CD14-positive monocyte (primary cell): ENCODE measurements around the gene CDCP2. TPM values are rescaled to one million over a fixed set of nuclear protein-coding genes. Genes with fewer than 3 reads are reported as not detected.

ENCODE experiments used
- DNase-seq, 3 donors: peaks; one replicate each; pipeline ENCODE4 v3.0.0-alpha.2; 2011 to 2022
- H2AFZ ChIP-seq: 2 replicates; pipeline ENCODE4 v1.6.0; 2012; ENCODE audit warnings: mild to moderate bottlenecking, low read depth, low read length, inconsistent platforms; ENCODE audit not compliant: insufficient read depth, poor library complexity, severe bottlenecking
- H3K27ac ChIP-seq, 2 donors: 1 replicate in 1 of 2; 2 replicates in 1 of 2; pipeline ENCODE4 v1.5.1; 2012 to 2013; ENCODE audit warnings: low read length in 2 of 2, control low read depth in 1 of 2, inconsistent platforms in 1 of 2, low read depth in 1 of 2, mild to moderate bottlenecking in 1 of 2
- H3K27me3 ChIP-seq, 2 donors: one replicate each; pipeline versions ENCODE4 v1.6.0 to v1.6.1; 2011 to 2013; ENCODE audit warnings: low read length in 2 of 2; ENCODE audit not compliant: control insufficient read depth in 2 of 2, insufficient read depth in 2 of 2
- H3K36me3 ChIP-seq, 2 donors: replicated peaks in 1 of 2; 1 replicate in 1 of 2; 2 replicates in 1 of 2; pipeline versions ENCODE4 v1.5.1 to v1.6.1; 2012 to 2013; ENCODE audit warnings: low read length in 2 of 2, control low read depth in 1 of 2, inconsistent platforms in 1 of 2, mild to moderate bottlenecking in 1 of 2; ENCODE audit not compliant: insufficient read depth in 2 of 2, control insufficient read depth in 1 of 2
- H3K4me1 ChIP-seq, 2 donors: 1 replicate in 1 of 2; 2 replicates in 1 of 2; pipeline versions ENCODE4 v1.5.1 to v1.6.1; 2012 to 2013; ENCODE audit warnings: low read length in 2 of 2, control low read depth in 1 of 2, inconsistent platforms in 1 of 2, mild to moderate bottlenecking in 1 of 2, moderate library complexity in 1 of 2; ENCODE audit not compliant: insufficient read depth in 2 of 2, control insufficient read depth in 1 of 2
- H3K4me2 ChIP-seq: replicated peaks from 2 replicates; pipeline ENCODE3; 2012; ENCODE audit warnings: low read length, moderate library complexity, mild to moderate bottlenecking; ENCODE audit not compliant: poor library complexity, severe bottlenecking; ENCODE audit errors: extremely low read depth
- H3K4me3 ChIP-seq, 3 experiments: fragments of 200-600 bp in 1 of 3; sonication (generic) in 1 of 3; replicated peaks in 1 of 3; 1 replicate in 2 of 3; 2 replicates in 1 of 3; pipeline ENCODE4 v1.5.1; 2011 to 2013; ENCODE audit warnings: low read length in 3 of 3, mild to moderate bottlenecking in 3 of 3, control low read depth in 2 of 3, low read depth in 2 of 3, inconsistent platforms in 1 of 3, moderate library complexity in 1 of 3
- H3K79me2 ChIP-seq: 2 replicates; pipeline ENCODE4 v1.6.0; 2012; ENCODE audit warnings: mild to moderate bottlenecking, control low read depth, inconsistent platforms, low read length, moderate library complexity; ENCODE audit not compliant: insufficient read depth
- H3K9ac ChIP-seq: 2 replicates; pipeline ENCODE4 v1.6.0; 2017; ENCODE audit warnings: low read length, mild to moderate bottlenecking; ENCODE audit not compliant: insufficient read depth, poor library complexity, severe bottlenecking
- H3K9me3 ChIP-seq, 2 donors: replicated peaks in 1 of 2; 1 replicate in 1 of 2; 2 replicates in 1 of 2; pipeline versions ENCODE4 v1.5.1 to v1.6.1; 2012 to 2013; ENCODE audit warnings: low read length in 2 of 2, control low read depth in 1 of 2; ENCODE audit not compliant: control insufficient read depth in 1 of 2, insufficient read depth in 1 of 2
- H4K20me1 ChIP-seq: 2 replicates; pipeline ENCODE4 v1.6.0; 2012; ENCODE audit warnings: mild to moderate bottlenecking, low read length, control low read depth, moderate library complexity; ENCODE audit not compliant: insufficient read depth
- H3K27ac Mint-ChIP-seq, 7 donors: one replicate each; pipeline ENCODE4 v1.8.0; 2020; ENCODE audit warnings: mild to moderate bottlenecking in 7 of 7, mixed read lengths in 7 of 7, moderate library complexity in 6 of 7, inconsistent platforms in 2 of 7
- H3K27me3 Mint-ChIP-seq, 3 donors: one replicate each; pipeline ENCODE4 v1.8.0; 2021 to 2022; ENCODE audit warnings: low read depth in 3 of 3, mild to moderate bottlenecking in 3 of 3, mixed read lengths in 3 of 3, moderate library complexity in 3 of 3, inconsistent platforms in 1 of 3
- H3K36me3 Mint-ChIP-seq, 2 donors: one replicate each; pipeline ENCODE4 v1.8.0; 2020; ENCODE audit warnings: mixed read lengths in 2 of 2, inconsistent platforms in 1 of 2, mild to moderate bottlenecking in 1 of 2
- H3K4me1 Mint-ChIP-seq: one replicate; pipeline ENCODE4 v1.8.0; 2020; ENCODE audit warnings: mild to moderate bottlenecking, mixed read lengths
- H3K4me3 Mint-ChIP-seq, 2 donors: one replicate each; pipeline ENCODE4 v1.8.0; 2020; ENCODE audit warnings: mild to moderate bottlenecking in 2 of 2, mixed read lengths in 2 of 2, moderate library complexity in 1 of 2
- H3K9me3 Mint-ChIP-seq, 7 donors: one replicate each; pipeline ENCODE4 v1.8.0; 2020 to 2022; ENCODE audit warnings: mixed read lengths in 7 of 7, mild to moderate bottlenecking in 6 of 7, moderate library complexity in 6 of 7, inconsistent platforms in 2 of 7
- WGBS: methylation state at CpG from one replicate; pipeline ENCODE4 v1.1.5; 2013; ENCODE audit warnings: missing lambda C conversion rate; ENCODE audit not compliant: insufficient coverage; 5-methylcytosine and 5-hydroxymethylcytosine counted together
- intact Hi-C, 2 donors: fragments of 100-400 bp; cut with micrococcal nuclease; formaldehyde crosslinking; loops; one replicate each; pipeline versions ENCODE4 v1.15.0 to v1.15.1; 2023
- polyA plus RNA-seq, 3 donors: library from polyadenylated mRNA; depleted of rRNA in 1 of 3; unstranded in 2 of 3; stranded (reverse) in 1 of 3; fragments of 300-500 nt in 2 of 3; fragments of >200 nt in 1 of 3; fragmentation: Illumina TruSeq in 2 of 3; gene quantifications; 1 replicate in 2 of 3; 2 replicates in 1 of 3; pipeline ENCODE4 v1.2.3, GENCODE V29; 2012 to 2021
- TF ChIP-seq, protein P1 (sequence below): fragments of 200-600 bp; IDR thresholded peaks from one replicate; pipeline ENCODE4 v1.8.0; 2022; ENCODE audit warnings: antibody characterized with exemption, mild to moderate bottlenecking

CDCP2 gene
- polyA plus RNA-seq, 3 donors: 0.09 TPM; not detected in 2

DNA sequence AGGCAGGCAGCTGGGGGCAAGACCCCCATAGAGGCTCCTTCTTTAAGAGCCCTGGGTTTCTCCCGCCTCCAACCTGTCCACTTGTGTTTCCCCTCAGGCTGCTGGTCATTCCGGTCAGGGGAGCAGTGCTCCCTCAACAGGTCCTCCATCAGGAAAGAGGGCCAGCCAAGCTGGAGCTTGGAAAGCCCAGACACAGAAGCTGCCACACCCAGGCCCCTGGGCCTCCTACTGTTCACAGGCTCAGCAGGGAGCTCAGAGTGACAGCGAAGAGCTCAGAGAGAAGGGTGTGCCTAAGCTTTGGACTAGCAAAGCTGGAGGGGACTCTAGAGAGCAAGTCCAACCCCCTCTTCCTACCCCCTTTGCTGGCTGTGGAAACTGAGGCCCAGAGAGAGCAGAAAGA, 10.3 kb upstream of the CDCP2 start:
- intact Hi-C loops: no loop called here
- H3K27me3 Mint-ChIP-seq: no peaks in the 10 kb centered on the region
- H3K4me3 ChIP-seq: no peak overlapping the region
- H3K4me1 Mint-ChIP-seq: no peaks in the 10 kb centered on the region
- H3K9ac ChIP-seq: no peak overlapping the region
- no peaks in the 10 kb centered on the region for H3K9me3 ChIP-seq
- peaks cover 0 to 1% (median 0%) of the 10 kb centered on the region in 7 donors for H3K9me3 Mint-ChIP-seq
- 94% methylated on average over 2 of the region's 3 CpGs for WGBS
- H3K4me3 Mint-ChIP-seq: no peak overlapping the region
- H3K27me3 ChIP-seq: no peaks in the 10 kb centered on the region
- no peaks in the 10 kb centered on the region for H3K36me3 Mint-ChIP-seq
- H3K36me3 ChIP-seq: no peaks in the 10 kb centered on the region
- H3K4me2 ChIP-seq: no peak overlapping the region
- DNase-seq: no peak
- H2AFZ ChIP-seq: no peak overlapping the region
- no peaks in the 10 kb centered on the region for H3K4me1 ChIP-seq
- H3K79me2 ChIP-seq: no peaks in the 10 kb centered on the region
- TF ChIP-seq, protein P1, sequence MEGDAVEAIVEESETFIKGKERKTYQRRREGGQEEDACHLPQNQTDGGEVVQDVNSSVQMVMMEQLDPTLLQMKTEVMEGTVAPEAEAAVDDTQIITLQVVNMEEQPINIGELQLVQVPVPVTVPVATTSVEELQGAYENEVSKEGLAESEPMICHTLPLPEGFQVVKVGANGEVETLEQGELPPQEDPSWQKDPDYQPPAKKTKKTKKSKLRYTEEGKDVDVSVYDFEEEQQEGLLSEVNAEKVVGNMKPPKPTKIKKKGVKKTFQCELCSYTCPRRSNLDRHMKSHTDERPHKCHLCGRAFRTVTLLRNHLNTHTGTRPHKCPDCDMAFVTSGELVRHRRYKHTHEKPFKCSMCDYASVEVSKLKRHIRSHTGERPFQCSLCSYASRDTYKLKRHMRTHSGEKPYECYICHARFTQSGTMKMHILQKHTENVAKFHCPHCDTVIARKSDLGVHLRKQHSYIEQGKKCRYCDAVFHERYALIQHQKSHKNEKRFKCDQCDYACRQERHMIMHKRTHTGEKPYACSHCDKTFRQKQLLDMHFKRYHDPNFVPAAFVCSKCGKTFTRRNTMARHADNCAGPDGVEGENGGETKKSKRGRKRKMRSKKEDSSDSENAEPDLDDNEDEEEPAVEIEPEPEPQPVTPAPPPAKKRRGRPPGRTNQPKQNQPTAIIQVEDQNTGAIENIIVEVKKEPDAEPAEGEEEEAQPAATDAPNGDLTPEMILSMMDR: no peak
- no peak overlapping the region for H3K27ac Mint-ChIP-seq
- H4K20me1 ChIP-seq: no peaks in the 10 kb centered on the region
- H3K27ac ChIP-seq: no peak overlapping the region

DNA sequence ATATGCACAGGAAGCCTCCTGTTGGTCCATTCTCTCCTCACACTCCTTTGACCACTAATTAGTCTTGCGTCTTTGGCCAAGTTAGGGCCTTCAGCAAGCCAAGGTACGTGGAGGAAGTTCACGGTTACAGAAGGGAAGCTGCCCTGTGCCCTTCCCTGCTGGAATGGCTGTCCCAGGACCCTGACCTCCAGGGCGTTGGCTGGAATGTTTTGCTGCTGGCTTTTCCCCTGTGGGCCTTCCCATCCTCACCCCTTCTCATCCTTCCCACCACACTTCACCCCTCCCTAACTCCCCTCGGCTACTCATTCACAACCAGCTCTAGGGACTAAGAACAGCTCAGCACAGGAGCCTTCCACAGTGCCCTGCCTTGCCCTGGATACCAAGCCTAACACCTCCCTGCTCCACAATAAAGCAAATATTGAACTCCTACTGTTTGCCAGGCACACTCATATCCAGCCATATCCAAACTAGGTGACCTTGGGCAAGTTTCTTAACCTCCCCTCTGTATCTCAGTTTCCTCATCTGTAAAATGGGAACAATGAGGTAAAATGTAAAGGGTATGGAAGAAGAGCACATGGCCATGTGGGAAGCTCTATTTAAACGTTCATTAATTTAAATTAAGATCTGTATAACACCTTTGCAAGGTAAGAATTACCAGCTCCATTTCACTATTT, 8.8 kb upstream of the CDCP2 start:
- TF ChIP-seq, protein P1: no peak
- Histone ChIP-seq H3K27ac (no peak overlapping the region), H3K4me1 (no peaks in the 10 kb centered on the region), H3K4me2 (no peak overlapping the region), H3K4me3 (no peak overlapping the region), H3K9ac (no peak overlapping the region), H3K27me3 (no peaks in the 10 kb centered on the region), H4K20me1 (no peaks in the 10 kb centered on the region), H3K9me3 (no peaks in the 10 kb centered on the region), H3K79me2 (no peaks in the 10 kb centered on the region), H3K36me3 (no peaks in the 10 kb centered on the region), H2AFZ (no peak overlapping the region)
- H3K27me3 Mint-ChIP-seq: no peaks in the 10 kb centered on the region
- H3K36me3 Mint-ChIP-seq: no peaks in the 10 kb centered on the region
- H3K4me1 Mint-ChIP-seq: no peaks in the 10 kb centered on the region
- no peak overlapping the region for H3K27ac Mint-ChIP-seq
- WGBS: 96% methylated on average over 2 of the region's 6 CpGs
- H3K9me3 Mint-ChIP-seq: peaks cover 0 to 1% (median 0%) of the 10 kb centered on the region in 7 donors
- DNase-seq: no peak
- no peak overlapping the region for H3K4me3 Mint-ChIP-seq
- intact Hi-C loops: no loop called here
